Stimulated activated memory B cell treated with anti-CD40 and anti-IgM and Interleukin-4, amounts not matched to agents 10 μg/mL and 1 μg/mL and 100 μg/mL, for 72 hours (primary cell): Measurements from ENCODE around the gene PER2.

Experiments used
- ATAC-seq: fragments of 150-1000 bp; cut with Tn5 transposase; 2 replicates; pipeline ENCODE4 v1.10.0; 2021
- H3K27ac Mint-ChIP-seq: one replicate; pipeline ENCODE4 v1.8.0; 2022; ENCODE audit warnings: mild to moderate bottlenecking, mixed read lengths
- H3K27me3 Mint-ChIP-seq: one replicate; pipeline ENCODE4 v1.8.0; 2022; ENCODE audit warnings: mixed read lengths
- H3K36me3 Mint-ChIP-seq: one replicate; pipeline ENCODE4 v1.8.0; 2022; ENCODE audit warnings: mixed read lengths
- H3K4me1 Mint-ChIP-seq: one replicate; pipeline ENCODE4 v1.8.0; 2022; ENCODE audit warnings: mixed read lengths
- H3K4me3 Mint-ChIP-seq: one replicate; pipeline ENCODE4 v1.8.0; 2022; ENCODE audit warnings: mild to moderate bottlenecking, moderate library complexity, mixed read lengths
- H3K9me3 Mint-ChIP-seq: one replicate; pipeline ENCODE4 v1.8.0; 2022; ENCODE audit warnings: mixed read lengths

Gene PER2

GRCh38 chr2:238240757-238241711 lies 47.4 kb downstream of the PER2 start:
- ATAC-seq: no peak
- no peaks in the 10 kb centered on the region for H3K9me3 Mint-ChIP-seq
- H3K27ac Mint-ChIP-seq: no peak overlapping the region
- H3K27me3 Mint-ChIP-seq: peaks cover 8% of the 10 kb centered on the region
- H3K4me3 Mint-ChIP-seq: peak overlapping the region; percentile 61
- peaks cover 15% of the 10 kb centered on the region for H3K4me1 Mint-ChIP-seq
- peaks cover 9% of the 10 kb centered on the region for H3K36me3 Mint-ChIP-seq

DNA sequence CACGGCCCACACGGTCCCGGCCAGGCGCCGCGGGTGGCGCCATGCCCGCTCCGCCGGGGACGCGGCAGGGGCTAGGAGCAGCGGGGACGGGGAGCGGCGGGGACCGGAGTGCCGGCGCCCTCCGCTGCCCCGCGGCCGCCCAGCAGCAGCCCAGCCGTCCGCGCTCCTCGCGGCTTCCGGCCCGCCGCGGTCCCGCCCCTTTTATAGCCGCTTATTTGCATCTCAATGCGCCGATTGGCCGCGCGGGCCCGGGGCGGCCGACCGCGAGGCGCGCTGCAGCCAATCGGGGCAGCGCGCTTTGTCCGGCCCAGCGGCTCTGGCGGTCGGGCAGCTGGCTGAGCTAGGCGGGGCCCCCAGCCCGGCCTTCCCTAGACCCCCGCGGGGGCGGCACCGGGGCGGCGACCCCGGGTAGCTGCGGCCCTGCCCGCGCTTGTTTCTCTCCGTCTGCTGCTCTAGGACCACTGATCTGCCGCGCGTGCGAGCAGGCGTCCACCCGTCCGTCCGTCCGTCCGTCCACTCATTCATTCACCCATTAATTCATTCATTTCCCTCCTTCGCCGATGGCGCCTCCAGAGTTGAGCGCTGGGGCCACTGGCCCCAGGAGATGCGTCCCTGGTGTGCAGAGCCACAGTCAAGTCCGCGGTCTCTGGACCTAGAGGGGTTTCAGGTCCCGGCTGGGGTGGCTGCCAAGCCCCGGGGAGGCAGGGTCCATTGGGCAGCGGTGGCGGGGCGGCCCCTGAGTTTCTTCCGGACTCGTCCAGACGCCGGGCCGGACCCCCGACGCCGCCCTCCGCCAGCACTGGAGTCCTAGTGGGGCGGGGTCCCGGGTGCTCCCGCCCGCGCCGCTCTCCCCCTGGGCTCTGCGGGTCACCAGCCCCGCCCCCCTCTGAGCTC lies 48.3 kb downstream of the PER2 start, which contains the start of gene HES6:
Gene HES6, minus strand, starts transcription at position 176 of the 894 bp plus-strand sequence. Its CDS starts 133 bp downstream, at position 43.
- peaks cover 2% of the 10 kb centered on the region for H3K36me3 Mint-ChIP-seq
- peaks cover 15% of the 10 kb centered on the region for H3K4me1 Mint-ChIP-seq
- H3K27me3 Mint-ChIP-seq: peaks cover 18% of the 10 kb centered on the region
- peak; percentile 86 for ATAC-seq
- H3K27ac Mint-ChIP-seq: no peak within 1 kb of the TSS
- H3K9me3 Mint-ChIP-seq: no peaks in the 10 kb centered on the region
- H3K4me3 Mint-ChIP-seq: peak within 1 kb of the TSS; percentile 81

DNA sequence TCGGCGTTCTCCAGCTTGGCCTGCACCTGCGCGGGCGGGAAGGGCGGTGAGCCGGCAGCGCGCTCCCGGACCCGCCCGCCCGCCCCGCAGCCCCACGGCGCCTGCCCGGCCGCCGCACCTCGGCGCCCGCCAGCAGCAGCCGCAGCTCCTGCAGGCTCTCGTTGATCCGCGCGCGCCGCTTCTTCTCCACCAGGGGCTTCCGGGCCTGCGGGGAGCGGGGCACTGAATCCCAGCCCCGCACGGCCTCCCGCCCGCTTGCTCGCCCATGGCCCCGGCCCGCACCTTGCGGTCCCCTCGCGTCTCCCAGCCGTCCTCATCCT lies 48.9 kb downstream of the PER2 start:
- ATAC-seq: no peak
- Mint-ChIP-seq H3K9me3 (no peaks in the 10 kb centered on the region), H3K4me1 (peaks cover 15% of the 10 kb centered on the region), H3K27me3 (peaks cover 24% of the 10 kb centered on the region), H3K4me3 (peak overlapping the region; percentile 55), H3K27ac (no peak overlapping the region), H3K36me3 (no peaks in the 10 kb centered on the region)

DNA sequence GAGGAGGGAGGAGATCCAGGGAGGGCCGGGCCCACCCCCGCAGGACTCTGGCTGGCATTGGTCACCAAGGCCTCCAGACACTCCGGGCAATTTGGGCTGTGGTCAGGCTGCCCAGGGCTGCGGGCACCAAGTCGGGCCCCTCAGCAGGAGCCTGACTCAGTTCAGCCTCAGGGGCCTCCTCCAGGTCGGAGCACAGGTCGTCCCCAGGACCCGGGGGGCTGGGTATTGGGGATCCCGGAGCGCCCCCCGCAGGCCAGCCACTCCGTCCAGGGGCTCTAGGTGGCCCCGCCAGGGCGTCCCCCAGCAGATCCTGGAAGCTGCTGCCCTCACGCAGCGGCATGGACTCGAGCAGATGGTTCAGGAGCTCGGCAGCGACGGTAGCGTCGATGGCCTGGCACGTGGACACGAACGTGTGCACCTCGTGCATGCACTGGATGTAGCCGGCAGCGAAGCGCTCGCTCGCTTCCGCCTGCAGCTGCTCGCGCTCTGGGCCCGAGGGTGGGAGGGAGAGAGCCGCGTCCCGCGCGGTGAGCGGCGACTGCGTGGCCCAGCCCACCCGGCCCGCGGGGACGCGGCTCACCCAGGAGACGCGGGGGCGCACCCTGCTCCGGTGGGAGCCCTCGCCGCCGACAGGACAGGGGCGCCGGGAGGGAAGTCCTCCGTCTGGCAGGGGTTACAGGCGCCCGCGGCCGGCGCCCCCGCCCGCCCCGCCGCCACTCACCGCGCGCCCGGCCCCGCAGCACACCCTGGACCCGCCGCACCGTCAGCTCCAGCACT lies 49.5 kb downstream of the PER2 start:
- Mint-ChIP-seq H3K27me3 (peaks cover 24% of the 10 kb centered on the region), H3K36me3 (peaks cover under 1% of the 10 kb centered on the region), H3K27ac (no peak overlapping the region), H3K9me3 (no peaks in the 10 kb centered on the region), H3K4me3 (peak overlapping the region; percentile 60), H3K4me1 (peaks cover 15% of the 10 kb centered on the region)
- ATAC-seq: peak; percentile 38

DNA sequence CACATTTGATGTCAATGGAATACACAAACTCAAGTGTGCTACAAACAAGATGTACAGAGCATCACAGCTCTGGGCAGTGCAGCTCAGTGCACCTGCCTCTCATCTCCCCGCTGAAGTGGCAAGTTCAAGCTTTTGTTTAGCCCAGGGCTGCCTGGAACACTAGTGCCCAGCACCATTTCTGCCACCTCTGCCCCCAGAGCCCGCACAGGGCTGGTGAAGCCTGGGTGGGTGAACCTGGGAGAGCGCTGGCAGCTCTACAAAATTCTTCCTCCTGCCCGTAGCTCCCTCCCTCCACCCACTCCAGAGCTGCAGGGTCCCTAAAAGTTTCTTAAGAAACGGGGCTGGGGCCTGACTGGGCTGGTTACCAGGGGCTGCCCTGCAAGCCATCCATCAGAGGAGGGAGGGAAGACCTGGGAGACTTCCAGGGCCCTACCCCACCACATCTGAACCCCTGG lies 50.1 kb downstream of the PER2 start:
- Mint-ChIP-seq H3K4me3 (peak overlapping the region; percentile 53), H3K27me3 (peaks cover 24% of the 10 kb centered on the region), H3K4me1 (peaks cover 15% of the 10 kb centered on the region), H3K9me3 (no peaks in the 10 kb centered on the region), H3K27ac (no peak overlapping the region), H3K36me3 (peaks cover 7% of the 10 kb centered on the region)
- ATAC-seq: no peak

GRCh38 chr2:238237431-238238135 lies 50.8 kb downstream of the PER2 start:
- Mint-ChIP-seq H3K4me3 (no peak overlapping the region), H3K27ac (no peak overlapping the region), H3K9me3 (no peaks in the 10 kb centered on the region), H3K36me3 (peaks cover 8% of the 10 kb centered on the region), H3K27me3 (peaks cover 24% of the 10 kb centered on the region), H3K4me1 (peaks cover 15% of the 10 kb centered on the region)
- ATAC-seq: no peak

GRCh38 chr2:238236571-238236970 lies 51.8 kb downstream of the PER2 start:
- H3K36me3 Mint-ChIP-seq: peaks cover 8% of the 10 kb centered on the region
- no peak for ATAC-seq
- no peaks in the 10 kb centered on the region for H3K9me3 Mint-ChIP-seq
- peaks cover 15% of the 10 kb centered on the region for H3K4me1 Mint-ChIP-seq
- no peak overlapping the region for H3K4me3 Mint-ChIP-seq
- H3K27ac Mint-ChIP-seq: no peak overlapping the region
- peaks cover 24% of the 10 kb centered on the region for H3K27me3 Mint-ChIP-seq

- H3K36me3 Mint-ChIP-seq: peaks cover 8% of the 10 kb centered on the region
- peaks cover 16% of the 10 kb centered on the region for H3K4me1 Mint-ChIP-seq
- no peak overlapping the region for H3K27ac Mint-ChIP-seq
- no peaks in the 10 kb centered on the region for H3K9me3 Mint-ChIP-seq
- no peak for ATAC-seq
- H3K4me3 Mint-ChIP-seq: no peak overlapping the region
- H3K27me3 Mint-ChIP-seq: peaks cover 24% of the 10 kb centered on the region
Measured at GRCh38 chr2:238235856-238236255, 52.6 kb downstream of the PER2 start.

- H3K4me3 Mint-ChIP-seq: no peak overlapping the region
- H3K27me3 Mint-ChIP-seq: peaks cover 29% of the 10 kb centered on the region
- no peak overlapping the region for H3K27ac Mint-ChIP-seq
- H3K9me3 Mint-ChIP-seq: no peaks in the 10 kb centered on the region
- ATAC-seq: no peak
- peaks cover 19% of the 10 kb centered on the region for H3K4me1 Mint-ChIP-seq
- H3K36me3 Mint-ChIP-seq: peaks cover 8% of the 10 kb centered on the region
Measured at GRCh38 chr2:238235331-238235732, 53.1 kb downstream of the PER2 start.

GRCh38 chr2:238233625-238234024 lies 54.8 kb downstream of the PER2 start:
- ATAC-seq: no peak
- Mint-ChIP-seq H3K4me1 (peaks cover 18% of the 10 kb centered on the region), H3K27ac (no peak overlapping the region), H3K27me3 (peaks cover 32% of the 10 kb centered on the region), H3K4me3 (no peak overlapping the region), H3K9me3 (no peaks in the 10 kb centered on the region), H3K36me3 (peaks cover 8% of the 10 kb centered on the region)

- Mint-ChIP-seq H3K27ac (peak overlapping the region; percentile 15), H3K36me3 (peaks cover 17% of the 10 kb centered on the region), H3K27me3 (peaks cover 32% of the 10 kb centered on the region), H3K4me3 (peak overlapping the region; percentile 82), H3K4me1 (peaks cover 18% of the 10 kb centered on the region), H3K9me3 (no peaks in the 10 kb centered on the region)
- no peak for ATAC-seq
Measured at GRCh38 chr2:238231809-238232208, 56.6 kb downstream of the PER2 start.

DNA sequence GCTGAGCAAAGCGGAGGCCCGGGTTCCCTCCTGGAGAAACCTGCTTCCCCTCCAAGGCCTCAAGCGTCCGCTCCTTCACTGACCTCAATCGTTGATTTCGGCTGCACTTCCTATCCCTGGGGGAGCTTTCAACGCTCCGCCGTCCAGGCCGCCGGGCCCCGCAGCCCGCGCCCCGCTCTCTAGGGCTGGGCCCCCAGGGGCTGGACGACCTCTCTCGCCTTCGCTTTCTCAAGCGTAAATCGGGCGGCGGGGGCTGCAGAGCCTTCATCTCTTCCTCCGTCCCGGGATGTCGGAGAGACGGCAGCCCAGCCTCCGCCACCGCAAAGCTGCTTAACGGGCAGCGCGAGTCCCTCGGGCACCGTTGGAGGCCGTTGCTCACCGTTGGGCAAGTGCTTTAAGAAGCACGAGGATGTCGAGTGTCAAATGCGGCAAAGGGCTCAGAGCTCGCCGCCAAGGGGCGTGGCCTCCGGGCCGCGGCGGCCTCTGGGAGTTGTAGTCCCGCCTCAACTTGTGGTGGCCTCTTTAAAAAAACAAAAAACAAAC lies 57.1 kb downstream of the PER2 start:
- Mint-ChIP-seq H3K27me3 (peaks cover 27% of the 10 kb centered on the region), H3K4me1 (peaks cover 18% of the 10 kb centered on the region)
- peak; percentile 88 for ATAC-seq

DNA sequence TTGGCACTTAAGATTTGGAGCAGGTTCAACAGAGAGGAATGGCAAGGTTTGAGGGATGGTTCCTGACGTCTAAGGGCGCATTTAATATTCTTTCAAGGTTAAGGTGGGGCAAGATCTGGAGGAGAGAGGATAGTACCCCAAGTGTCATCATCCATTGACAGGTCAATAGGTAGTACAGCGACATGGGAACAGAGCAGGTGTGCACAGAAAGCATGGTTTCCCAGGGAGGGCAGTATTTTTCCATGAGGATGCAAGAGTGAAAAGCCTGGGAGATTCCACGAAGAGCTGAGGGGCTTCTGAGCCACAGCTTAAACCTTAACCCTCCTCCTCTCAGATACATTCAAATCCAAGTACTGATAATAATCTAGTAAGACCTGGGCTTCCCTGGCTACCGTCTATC lies 57.7 kb downstream of the PER2 start:
- Mint-ChIP-seq H3K36me3 (peaks cover 28% of the 10 kb centered on the region), H3K27me3 (peaks cover 21% of the 10 kb centered on the region), H3K27ac (no peak overlapping the region)

More for the DNA sequence above, 57.1 kb downstream of the PER2 start:
- Mint-ChIP-seq H3K9me3 (no peaks in the 10 kb centered on the region), H3K36me3 (peaks cover 22% of the 10 kb centered on the region), H3K4me3 (peak overlapping the region; percentile 82), H3K27ac (peak overlapping the region; percentile 15)

DNA sequence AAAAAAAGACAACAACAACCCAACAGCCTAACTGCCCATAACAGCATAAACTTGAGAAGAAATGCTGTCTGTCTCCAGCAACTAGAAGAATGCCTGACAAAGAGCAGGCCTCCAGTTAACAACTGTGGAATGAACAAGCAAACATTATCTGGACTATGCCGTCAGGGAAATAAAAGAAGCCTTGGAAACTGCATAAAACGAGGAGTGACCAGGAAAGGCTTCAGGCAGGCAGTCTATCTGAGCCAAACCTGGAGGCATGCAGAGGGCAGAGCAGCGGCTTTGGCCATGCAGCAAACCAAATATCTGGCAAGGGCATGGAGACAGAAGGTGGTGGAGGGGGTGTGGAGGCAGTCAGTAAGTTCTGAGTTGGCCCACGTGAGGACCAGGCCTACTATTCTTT lies 59.7 kb downstream of the PER2 start:
- Mint-ChIP-seq H3K27ac (no peak overlapping the region), H3K4me1 (peaks cover 18% of the 10 kb centered on the region), H3K9me3 (no peaks in the 10 kb centered on the region), H3K27me3 (peaks cover 9% of the 10 kb centered on the region), H3K4me3 (no peak overlapping the region), H3K36me3 (peaks cover 39% of the 10 kb centered on the region)
- ATAC-seq: no peak

More for the DNA sequence above, 57.7 kb downstream of the PER2 start:
- peak overlapping the region; percentile 33 for H3K4me3 Mint-ChIP-seq
- H3K4me1 Mint-ChIP-seq: peaks cover 18% of the 10 kb centered on the region
- ATAC-seq: no peak
- H3K9me3 Mint-ChIP-seq: no peaks in the 10 kb centered on the region
